HG03103 (cell line): ENCODE results near the gene NXPH4.

ENCODE experiments used
- ATAC-seq: cut with Tn5 transposase; IDR thresholded peaks from one replicate; pipeline ENCODE4 v1.9.1; 2021; ENCODE audit warnings: low read depth; ENCODE audit not compliant: unreplicated experiment

NXPH4 gene

DNA sequence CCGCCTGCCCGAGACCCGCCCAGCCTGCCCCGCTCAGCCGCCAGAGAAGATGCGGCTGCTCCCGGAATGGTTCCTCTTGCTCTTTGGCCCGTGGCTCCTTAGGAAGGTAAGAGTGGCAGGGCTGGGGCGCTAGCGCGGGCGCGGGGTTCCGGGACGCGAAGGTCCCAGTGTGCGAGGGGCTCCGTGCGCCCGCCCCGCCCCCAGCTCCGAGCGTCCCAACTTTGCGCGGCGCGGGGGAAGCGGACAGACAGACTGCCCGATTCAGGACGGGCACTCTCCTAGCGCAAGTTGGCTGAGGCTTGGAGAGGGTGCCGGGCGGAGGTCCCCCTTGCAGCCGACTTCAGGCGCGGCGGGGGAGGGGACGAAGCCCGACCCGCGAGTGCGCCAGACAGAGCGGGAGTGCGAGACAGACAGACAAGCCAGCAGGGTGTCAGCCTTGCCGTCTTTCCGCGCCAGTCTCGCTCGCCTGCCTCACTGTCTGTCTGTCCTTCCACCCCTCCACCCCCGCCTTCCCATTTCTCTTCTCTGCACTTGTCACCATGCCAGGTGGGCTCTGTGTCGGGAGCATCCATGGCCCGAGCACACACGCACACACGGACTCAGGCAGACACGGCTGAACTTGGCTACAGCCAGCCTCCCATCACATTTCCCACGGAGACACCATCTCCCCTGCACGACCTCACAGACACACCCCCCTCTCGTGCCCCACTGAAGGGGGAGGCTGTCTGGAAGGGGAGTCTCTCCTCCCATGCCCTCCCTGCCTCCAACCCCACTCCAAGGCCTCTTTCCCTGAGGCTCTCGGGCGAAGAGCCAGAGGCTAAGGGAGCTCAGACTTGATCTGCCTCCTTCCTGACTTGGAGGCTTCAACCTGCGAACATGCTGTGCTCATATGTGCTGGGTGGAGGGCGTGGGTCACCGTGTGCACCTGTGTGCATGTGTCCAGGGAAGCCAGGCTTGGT, 606 bp downstream of the NXPH4 start:
- ATAC-seq, result no peak

DNA sequence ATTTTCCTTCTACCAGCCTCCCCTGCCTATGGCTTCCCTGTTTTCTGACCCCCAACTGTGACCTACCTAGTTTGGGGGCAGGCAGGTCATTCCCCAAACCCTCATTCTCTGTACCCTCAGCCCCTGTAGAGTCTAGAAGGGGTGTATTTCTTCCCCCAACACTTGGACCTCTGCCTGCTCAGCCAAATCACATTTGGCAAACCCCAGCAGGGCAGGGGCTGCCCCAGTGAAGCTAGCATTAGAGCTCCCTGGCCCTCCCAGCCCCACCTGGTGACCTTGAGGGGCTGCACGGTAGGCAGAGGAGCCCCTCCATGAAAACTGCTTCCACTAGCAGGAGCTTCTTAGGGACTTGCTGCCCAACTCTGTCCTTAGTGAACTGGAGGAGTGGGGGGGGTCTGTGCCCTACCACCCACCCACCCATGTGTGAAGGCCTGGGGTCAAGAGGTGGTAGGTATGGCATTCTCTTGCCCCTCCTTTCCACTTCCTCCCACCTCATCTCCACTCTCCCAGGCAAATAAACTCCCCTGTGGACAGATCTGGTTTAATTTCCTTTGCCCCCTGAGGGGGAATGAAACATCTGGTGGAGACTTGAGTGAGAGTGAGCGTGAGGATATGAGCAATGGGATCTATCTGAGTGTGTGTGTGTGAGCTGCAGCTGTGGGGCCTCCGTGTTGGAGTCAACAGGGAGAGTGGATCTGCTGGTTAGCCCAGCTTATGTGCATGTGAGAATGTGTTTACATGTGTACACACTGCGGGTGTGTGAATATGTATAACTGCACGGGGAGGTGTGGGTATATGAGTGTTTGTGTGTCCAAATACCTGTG, 1.6 kb downstream of the NXPH4 start:
- ATAC-seq, result no peak

DNA sequence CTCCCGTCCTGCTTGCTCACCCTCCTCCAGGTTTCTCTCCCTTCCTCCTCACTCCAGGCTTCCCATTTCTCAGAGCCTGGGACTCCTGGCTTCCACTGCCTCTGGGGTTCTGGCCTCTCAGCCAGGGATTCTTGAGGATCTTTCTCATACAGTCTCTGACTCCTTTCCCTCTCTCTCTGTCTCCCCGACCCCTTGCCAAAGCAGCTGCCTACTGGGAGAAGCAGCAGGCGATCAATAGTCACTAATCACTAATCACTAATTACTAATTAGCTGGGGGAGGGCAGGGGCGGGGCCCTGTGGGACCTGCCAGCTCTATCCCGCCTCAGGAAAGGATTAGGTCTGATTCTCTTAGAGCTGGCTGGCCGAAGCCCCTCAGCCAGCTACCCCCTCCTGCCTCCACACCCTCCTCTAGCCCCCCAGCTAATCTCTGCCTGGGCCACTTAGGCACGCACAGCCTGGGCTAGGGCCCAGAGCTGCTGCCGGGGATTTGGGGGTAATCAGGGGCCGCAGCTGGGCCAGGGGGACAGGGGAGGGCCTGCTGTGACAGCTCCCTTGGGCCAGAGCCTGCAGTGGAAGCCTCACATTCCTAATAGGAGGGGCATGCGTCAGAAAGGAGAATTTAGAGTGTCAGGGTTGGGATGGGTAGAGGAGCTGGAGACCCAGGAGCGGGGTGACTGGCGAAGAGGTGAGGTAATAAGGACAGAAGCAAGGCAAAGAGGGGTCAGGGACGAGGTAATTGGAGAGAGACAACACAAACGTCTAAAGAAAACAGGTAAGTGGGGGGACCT, 2.8 kb downstream of the NXPH4 start:
- ATAC-seq, result no peak

DNA sequence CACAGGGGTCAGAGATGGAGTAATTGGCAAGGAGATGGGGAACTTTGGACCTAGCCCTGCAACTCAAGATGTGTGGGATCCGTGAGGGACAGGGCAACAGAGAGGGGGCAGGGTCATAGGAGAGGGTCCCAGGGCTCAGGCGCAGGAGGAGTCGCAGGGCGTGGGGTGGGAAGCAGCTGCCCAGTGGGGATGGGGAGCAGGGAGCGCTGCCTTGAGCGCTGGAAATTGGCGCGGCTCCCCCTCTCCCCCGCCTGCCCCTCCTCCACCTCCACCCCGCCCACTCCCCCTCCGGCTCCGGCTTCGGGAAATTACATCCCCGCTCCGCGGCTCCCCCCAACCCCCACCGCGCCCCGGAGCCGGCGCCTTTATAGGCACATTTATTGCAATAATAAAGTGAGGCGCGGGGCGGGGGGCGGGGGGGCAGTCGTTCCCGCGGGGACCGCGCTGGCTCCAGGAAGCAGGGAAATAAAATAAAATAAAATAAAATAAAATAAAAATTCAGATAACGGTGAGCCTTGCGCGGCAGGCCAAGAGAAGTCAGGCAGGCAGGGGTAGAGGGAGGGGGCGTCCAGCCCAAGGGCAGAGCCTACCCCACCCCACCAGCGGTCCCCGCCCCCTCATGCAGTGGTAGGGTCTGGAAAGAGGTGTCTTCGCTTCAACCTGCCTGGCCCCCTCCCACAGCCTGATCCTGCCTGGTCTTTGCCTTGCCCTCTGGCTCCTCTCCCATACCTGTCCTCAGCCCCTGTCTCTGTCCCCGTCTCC, 3.6 kb downstream of the NXPH4 start:
- ATAC-seq, result no peak

DNA sequence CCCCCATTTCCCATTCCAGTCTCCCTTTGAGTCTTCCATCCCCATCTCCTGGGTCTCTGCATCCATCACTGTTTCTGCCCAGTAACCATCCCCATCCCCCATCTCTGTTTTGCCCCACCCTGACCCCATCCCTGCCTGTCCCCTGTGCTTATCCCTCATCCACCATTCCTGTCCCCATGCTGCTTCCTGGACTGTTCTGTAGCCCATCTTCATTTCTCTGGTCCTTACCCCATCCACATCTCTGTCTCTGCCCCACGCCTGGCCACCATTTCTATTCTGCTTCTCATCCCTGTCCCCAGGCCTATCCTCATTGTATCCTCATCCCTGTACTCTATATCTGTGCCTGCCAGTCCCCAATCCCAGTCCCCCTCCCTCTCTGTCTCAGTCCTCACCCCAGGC, 4.2 kb downstream of the NXPH4 start:
- ATAC-seq, result no peak

DNA sequence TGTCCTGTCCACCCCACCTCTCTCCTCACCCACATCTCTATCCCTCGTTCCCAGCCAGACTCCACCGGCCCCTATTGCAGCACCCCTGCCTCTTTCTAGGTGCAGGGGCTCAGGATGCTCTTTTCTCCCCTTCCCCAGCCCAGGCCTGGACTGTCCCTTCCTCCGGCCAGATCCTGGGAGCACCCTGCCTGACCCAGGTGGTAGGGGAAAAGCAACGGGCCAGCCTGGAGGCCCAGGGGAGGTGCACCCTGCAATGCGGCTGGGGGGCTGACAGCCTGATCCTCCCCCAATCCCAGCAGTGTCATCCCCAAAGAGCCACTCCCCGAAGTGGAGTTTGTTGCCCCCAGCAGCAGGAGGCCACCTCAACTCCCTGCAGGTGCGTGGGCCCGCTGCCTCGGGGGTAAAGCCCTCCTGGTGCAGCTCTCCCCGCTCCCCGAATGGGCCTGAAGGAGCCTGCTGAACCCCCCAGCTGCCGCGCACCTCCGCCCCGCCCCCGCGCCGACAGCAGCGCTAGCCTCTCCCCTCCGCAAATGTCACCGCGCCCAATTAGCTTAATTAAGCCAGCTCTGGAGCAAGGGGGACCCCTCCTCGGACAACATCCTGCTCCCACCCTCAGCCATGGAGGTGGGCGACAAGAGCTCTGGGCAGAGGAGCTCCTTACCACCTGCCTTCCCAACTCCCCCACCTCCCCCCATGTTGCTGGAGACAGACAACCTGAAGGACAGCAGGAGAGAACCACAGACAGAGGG, 4.7 kb downstream of the NXPH4 start:
- ATAC-seq, result no peak

DNA sequence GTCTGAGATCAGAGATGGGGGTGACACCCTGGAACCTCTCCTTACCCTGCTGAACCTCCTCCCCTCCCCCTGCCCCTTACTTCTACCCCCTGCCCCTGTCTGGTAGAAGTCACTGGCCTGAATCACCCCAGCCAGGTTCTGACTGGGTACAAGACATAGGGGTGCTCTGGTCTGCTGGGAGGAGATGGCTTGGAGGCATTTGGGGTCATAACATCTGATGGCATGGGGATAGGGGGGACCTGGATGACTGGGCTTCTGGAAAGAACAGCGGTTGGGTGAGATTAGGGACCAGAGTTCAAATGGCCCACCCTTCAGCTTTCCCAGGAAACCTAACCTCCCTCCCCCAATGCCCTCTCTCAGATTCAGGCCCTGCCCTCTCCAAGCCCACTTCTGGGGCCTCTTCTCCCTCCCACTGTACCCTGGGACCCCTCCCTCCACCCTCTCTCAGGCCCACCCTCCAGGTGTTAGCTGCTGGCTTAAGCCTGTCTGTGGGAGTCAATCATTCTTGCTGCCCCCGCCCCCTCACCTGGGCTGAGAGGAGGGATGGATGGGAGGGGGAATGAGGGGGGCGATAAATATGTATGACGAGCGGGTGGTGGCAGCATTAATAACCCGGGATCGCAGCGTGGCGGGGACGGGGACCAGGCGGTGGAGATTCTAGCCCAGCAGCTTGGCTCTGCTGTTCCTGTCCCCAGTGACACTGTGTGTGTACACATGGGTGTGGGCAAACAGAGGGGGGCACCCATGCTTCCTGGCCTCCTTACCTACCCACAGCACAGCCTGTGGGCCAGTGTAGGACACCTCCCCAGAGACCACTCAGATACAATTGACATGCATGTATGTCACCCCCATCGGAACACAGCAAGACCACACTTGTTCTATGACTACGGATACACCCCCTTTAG, 5.9 kb downstream of the NXPH4 start:
- ATAC-seq, result no peak

DNA sequence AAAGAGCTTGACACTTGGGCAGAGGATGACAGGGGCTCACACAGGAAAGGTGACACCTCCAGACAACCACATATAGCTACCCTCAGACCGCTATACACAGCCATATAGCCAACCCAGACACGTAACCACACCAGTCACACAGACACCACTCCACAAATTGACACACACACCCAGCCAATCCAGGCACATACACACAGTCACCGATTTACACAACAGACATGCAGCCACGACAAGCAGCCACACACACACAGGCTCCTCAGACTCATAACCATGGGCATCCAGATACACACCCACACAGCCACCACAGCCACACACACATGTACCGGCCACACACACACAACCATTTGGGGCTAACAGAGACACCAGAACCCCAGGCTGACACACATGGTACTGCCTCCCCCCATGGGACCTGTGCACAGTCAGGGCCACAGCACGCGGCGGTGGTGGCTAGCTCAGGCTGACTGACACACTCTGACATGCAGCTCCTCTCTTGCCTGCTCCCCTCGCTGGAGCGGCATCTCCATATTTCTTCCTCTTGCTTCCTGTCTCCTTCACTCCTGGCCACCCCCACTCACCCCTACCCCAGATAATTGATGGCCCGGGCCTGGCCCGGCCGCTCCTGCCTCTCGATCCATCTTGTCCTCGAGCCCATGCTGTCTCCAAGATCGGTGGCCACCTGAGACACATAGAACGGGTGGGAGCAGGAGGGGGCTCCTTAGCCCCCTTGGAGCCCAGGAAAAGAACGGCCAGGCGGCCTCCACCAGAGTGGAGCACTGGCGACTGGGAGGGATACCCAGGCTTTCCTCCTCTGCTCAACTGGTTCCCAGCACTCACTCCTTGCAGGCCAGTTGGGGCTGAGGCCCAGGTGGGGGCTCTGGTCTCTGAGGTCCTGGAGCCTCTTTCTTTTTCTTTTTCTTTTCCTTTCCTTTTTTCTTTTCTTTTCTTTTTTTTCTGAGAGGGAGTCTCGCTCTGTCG, 6.9 kb downstream of the NXPH4 start:
- no peak for ATAC-seq

DNA sequence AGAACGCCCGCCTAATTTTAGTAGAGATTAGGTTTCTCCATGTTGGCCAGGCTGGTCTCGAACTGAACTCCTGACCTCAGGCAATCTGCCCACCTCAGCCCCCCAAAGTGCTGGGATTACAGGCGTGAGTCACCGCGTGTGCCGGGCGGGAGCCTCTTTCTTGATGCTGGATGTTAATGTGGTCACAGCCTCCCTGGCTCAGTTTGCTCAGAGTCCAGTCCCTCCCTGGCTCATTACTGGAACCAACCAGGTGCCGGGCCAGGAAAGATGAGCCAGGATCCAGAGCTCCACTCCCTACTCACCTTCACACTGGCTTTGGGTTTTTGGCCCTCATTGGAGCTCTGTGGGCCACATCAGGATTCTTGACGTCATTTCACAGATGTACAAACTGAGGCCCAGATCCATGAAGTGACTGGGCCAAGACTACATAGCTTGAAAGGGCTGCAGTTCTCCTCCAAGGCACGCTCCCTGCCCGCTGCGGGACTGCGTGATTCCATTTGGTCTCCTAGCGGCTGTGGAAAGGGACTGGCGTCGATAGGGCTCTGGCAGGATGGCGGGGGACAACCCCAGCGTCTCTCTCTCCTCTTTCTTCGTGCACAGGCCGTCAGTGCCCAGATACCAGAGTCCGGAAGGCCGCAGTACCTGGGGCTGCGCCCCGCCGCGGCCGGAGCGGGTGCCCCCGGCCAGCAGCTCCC, 7.8 kb downstream of the NXPH4 start:
- no peak for ATAC-seq

DNA sequence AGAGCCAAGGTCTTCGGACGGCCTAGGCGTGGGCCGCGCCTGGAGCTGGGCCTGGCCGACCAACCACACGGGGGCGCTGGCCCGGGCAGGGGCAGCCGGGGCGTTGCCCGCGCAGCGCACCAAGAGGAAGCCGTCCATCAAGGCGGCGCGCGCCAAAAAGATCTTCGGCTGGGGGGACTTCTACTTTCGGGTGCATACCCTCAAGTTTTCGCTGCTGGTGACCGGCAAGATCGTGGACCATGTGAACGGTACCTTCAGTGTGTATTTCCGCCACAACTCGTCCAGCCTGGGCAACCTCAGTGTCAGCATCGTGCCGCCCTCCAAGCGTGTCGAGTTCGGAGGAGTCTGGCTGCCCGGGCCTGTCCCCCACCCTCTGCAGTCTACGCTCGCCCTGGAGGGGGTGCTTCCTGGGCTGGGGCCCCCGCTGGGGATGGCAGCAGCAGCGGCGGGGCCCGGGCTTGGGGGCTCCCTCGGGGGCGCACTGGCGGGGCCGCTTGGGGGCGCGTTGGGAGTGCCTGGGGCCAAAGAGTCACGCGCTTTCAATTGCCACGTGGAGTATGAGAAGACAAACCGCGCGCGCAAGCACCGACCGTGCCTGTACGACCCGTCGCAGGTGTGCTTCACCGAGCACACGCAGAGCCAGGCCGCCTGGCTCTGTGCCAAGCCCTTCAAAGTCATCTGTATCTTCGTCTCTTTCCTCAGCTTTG, 8.5 kb downstream of the NXPH4 start:
- no peak for ATAC-seq

DNA sequence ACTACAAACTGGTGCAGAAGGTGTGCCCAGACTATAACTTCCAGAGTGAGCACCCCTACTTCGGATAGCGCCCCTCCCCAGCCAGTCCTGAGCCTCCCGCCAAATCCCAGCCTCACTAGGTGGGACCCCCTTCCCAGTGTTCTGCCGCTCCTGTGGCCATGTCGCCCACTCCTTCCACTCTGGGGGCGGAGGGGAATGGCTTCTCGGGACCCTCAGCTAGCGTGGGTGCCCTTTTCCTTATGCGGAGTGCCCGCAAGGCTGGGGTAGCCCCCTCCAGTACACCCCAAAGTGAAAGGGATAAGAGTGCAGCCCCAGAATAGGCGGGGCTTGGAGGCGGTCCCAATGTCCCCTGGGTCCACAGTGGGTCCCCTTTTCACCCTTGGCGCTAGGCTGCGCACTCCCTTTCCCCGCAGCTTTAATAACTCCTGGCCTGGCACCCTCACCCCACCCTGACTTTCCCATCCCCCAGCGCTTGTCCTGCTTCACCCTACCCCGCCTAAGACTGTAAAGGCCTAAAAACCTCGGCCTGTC, 9.2 kb downstream of the NXPH4 start:
- no peak for ATAC-seq

DNA sequence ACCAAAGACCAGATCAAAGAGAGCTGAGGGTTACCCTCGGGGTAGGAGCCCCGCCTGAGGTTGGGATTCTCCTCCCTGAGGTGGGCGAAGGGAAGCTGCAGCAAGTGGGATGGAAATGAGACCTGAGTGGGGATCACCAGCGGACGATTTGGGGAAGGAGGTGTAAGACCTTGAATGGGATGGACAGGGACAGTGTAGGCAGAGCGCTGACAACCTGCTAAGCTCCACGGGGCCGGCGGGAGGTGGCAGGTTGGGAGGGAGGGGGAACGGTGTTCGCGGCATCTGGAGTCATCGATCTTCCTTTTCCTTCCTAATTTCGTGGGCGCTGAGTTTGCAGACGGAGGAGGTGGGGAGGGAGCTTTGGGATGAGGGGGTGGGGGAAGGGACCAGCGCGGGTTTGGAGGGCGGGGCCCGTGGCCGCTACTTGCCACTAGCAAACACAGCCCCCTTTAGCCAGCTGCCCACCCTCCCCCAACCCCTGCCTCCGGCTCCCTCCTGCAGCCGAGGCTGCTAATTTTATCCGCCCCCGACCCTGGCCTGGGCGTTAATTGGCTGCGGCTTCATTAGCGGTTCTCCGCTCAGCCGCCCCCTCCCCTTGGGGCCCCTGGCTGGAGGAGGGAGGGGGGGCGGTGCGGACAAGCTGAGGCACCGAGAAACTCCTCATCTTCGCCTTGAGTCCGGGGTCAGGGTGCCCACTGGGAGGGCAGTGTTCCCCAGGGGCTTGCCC, 10.2 kb downstream of the NXPH4 start:
- ATAC-seq, result no peak

DNA sequence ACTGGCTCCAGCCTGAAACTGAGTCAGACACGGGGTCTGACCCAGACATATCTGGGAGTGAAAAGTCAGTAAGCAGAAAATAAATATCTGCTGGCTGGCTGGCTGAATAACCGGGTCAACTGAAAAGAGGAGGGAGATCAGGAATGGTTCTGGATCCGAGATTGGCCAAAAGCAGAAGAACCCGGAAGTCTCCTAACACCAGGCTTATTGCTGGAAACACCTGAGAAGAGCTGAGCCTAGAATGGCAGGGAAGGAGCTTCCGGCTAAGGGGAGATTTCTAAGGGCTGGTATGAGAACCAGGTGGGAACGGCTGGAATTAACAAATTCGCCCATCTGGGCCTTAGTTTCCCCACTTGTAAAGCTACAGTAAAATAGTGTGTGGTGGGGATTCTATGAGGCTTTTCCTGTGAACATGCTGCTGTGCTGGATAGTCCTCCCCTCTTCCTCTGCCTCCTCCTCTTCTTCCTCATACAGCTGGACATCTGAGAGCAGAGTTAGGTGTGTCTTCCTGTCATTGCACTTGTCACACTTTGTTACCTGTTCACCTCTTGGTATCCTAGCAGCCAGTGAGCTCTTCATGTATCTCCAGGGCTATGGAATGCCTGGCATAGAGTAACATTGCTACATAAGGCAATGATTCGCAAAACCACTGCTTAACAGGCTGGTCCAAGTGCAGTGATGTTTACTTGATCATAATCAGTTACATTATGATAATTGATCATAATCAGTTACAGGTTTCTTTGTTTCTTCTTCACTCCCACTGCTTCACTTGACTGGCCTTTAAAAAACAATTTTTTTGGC, 10.9 kb downstream of the NXPH4 start:
- no peak for ATAC-seq

DNA sequence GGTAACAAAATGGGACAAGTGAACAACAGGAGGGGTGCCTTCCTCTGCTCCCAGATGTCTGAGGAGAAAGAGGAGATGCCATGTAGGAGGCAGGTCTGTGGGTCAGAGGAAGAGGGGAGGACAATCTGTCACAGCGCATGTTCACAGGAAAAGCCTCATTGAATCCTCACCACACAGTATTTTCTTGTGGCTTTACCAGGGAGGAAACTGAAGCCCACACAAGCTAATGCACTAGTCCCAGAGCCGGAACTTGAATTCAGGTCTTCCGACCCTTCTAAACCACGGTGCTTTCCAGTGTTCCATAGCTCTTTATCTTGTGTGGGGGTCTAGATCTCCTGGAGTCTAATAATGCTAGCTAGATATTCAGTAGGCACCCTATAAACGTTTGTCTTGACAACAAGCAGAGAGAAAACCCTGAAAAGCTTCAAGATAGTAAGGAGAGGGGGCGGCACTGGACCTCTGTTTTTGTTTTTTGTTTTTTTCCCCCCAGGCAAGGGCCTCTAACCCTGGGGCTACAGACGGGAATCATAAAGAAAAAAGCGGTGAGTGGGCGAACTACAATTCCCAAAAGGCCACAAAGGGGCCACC, 12.5 kb downstream of the NXPH4 start:
- no peak for ATAC-seq
